Fibroblast of villous mesenchyme (primary cell): ENCODE data around the gene ADAMTSL2. TPM values are rescaled to one million over a fixed set of nuclear protein-coding genes. Genes with fewer than 3 reads are reported as not detected.

Experiments used
- DNase-seq: peaks from one replicate; pipeline ENCODE4 v3.0.0-alpha.2; 2010; ENCODE audit warnings: low read depth
- H3K4me3 ChIP-seq: 2 replicates; pipeline ENCODE4 v1.5.1; 2011; ENCODE audit warnings: low read depth, mild to moderate bottlenecking, low read length
- CTCF ChIP-seq: IDR thresholded peaks from 2 replicates; pipeline ENCODE4 v1.5.1; 2012; ENCODE audit warnings: low read depth, mild to moderate bottlenecking, low read length; ENCODE audit not compliant: insufficient read depth
- total RNA-seq: library from RNA; depleted of rRNA; stranded (reverse); fragments of >200 nt; gene quantifications from 2 replicates; pipeline ENCODE4 v1.2.3, GENCODE V29; 2012

Gene ADAMTSL2
- total RNA-seq, 1 donor: under 0.01 TPM

- no peak overlapping the region for H3K4me3 ChIP-seq
- DNase-seq: no peak
- TF ChIP-seq CTCF: no peak
These were observed 43.4 kb upstream of the ADAMTSL2 start for GRCh38 chr9:133490865-133491655.

GRCh38 chr9:133491656-133491925, 42.9 kb upstream of the ADAMTSL2 start:
- TF ChIP-seq CTCF: no peak
- DNase-seq: no peak

DNA sequence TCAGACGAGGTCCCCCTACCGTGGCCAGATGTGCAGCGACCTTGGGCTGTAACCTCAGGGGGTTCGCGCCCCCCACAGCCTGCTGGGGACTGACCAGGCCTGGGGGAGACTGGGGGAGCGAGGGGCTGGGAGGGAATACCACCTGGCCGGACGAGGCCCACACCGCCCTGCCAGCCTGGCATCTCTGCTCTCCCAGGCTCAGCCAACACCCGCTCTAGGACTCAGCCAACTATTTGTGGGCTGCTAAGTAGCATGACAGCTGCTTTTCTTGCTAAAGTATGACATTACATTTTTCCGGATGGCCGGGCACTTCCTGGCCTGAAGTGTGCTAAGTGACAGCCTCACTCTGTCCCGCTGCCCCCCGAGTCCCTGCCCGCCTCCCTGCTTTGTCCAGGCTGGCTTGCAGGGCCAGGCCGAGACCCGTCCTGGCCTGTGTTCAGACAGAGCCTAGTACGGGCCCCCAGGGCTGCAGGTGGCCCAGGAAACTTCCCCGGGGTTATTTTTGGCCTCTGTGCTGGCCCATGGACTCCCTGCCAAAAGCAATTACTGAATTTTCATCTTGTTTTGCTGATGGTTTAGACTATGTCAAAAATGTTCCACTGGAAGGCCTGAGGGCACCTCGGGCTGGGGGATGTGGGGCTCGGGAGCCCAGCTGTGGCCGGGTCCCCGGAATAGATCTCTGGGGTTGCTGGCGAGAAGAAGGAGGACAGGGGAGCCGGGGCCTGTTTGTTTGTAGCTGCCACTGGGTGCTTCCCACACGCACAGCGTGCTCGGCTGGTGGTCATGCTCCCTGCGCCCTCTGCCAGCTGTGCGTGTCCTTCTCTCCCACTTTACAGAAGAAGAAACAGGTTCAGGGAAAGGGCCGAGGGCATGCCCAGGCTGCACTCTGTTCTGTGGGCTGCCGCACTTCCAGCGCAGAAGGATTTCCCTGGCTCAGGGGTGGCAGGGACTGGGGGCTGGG, 42.2 kb upstream of the ADAMTSL2 start:
- no peak for DNase-seq
- no peak for TF ChIP-seq CTCF
- no peak overlapping the region for H3K4me3 ChIP-seq

More at GRCh38 chr9:133491656-133491925, 42.9 kb upstream of the ADAMTSL2 start:
- no peak overlapping the region for H3K4me3 ChIP-seq

DNA sequence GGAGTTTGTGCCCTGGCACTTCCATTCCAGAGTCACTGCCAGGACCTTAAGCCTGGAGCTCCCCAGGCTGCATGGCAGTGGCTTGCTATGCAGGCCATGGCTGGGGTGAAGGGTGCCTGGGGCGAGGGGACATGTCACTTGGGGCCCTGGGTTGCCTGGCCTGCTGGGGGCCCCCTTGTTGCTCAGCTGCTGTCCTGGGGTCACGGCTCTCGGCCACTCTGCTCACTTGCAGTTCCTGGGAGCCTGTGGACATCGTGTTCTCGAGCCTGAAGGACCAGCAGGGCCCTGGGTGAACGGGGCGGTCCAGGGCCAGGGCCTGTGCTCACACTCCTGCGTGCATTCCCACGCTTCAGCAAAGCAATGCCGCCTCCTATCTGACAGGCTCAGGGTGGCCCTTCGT, 41.1 kb upstream of the ADAMTSL2 start:
- TF ChIP-seq CTCF: no peak
- H3K4me3 ChIP-seq: no peak overlapping the region
- no peak for DNase-seq

DNA sequence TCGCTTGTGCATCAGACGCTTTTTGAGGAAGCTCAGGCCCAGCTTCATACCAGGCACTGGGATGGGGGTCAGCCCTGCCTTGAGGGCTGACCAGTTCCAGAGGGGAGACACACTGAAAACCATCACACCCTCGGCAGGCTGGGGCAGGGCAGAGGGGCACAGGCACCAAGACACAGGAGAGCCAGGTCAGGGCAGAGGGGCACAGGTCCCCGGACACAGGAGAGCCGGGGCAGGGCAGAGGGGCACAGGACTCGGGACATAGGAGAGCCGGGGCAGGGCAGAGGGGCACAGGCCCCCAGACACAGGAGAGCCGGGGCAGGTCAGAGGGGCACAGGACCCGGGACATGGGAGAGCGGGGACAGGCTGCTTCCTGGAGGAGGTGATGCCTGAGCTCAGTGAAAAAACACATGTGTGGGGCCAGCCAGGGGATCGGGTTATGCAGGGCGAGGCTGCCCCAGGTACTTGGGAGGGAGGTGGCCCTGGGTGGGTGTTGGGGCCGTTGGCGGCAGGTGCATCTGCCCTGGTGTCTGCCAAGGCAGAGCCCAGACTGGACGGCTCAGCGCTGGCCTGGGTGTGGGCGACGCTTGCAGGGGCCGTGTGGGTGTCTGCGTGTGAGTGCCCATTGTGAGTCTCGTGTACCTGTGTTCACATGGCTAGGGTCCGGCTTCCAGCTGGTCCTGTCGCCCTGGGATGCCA, 40.5 kb upstream of the ADAMTSL2 start:
- no peak for DNase-seq
- no peak for TF ChIP-seq CTCF

DNA sequence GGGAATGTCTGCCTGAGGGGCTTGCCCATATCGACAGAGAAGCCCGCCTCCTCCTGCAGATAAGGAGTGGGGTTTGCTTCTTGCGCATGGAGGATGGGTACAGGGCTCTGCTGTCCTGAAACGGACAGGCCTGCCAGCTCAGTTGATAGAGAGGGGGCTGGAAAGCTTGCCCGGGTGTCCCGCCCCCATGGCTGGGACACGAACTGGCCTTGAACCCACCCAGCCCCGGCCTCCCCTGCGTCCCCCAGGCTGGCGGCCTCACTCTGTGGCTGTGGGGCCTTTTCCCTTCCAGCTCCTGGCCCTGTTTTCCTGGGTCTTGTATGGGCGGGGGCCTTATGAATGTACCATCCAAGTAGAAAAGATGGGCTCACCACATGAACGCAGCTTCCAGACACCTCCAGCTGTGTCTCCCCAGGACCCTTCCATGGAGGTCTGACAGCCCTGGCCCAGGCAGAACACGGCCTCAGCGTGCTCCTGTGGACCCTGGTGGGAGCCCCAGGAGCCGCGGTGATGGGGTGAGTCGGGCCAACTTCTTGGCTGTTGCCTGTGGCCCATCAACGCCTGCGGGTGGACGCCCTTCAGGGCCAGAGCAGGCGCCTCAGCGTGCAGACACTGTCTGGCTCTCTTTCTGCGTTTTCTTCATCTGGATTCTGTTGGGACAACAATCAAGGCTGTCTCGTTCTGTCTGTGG, 39.7 kb upstream of the ADAMTSL2 start:
- no peak overlapping the region for H3K4me3 ChIP-seq
- TF ChIP-seq CTCF: no peak
- DNase-seq: no peak

More for the DNA sequence above, 40.5 kb upstream of the ADAMTSL2 start:
- no peak overlapping the region for H3K4me3 ChIP-seq
